ENCODE measurements around the gene MED13.

The MED13 gene

DNA sequence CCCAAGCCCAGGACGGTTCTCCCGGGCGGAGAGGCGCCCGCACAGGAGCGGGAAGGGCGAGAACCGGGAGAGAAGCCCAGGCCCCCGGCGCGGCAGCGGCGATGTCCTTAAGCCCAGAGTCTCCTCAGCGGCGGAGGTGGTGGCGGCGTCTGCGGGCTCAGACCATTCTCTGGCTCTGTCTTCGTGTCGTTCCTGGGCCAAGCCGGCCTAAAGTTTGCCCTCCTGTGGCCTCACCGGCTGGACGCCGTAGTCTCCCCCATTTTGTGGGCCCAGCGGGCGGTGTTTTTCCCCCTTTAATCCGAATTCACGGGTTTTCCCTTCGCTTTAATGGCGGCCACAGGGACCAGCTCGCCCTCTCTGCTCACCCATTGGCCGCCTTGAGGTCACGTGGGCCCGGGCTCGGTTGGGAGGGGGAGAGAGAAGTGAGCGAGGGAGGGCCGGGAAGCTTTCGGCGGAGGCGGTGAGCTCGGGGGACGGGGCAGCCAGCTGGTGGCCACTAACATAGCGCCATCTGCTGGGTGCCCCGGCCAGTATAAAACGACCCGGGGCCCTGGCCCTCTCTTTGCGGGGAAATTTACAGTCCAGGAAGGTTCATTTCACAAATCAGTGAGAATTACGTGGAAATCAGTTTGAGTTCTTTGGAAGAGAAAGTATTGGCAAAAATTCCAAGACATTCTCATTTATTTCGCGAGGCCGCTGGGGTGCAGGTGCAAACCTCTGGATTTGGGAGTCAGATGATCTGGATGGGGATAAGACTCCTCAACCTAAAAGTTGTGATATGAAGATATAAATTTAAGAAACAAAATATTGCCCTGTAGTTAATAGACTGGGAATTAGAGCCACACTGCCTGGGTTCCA is 762 bp upstream of the MED13 start:
- CTCF ChIA-PET = interaction anchor here (0.6 to 2.1 kb wide), 26 partner anchors 8 to 205 kb away, joined by 3 to 47 read pairs (median 4); partner anchors contain the start of gene INTS2
- POLR2A ChIA-PET = interaction anchor here (0.7 to 1.1 kb wide), 4 partner anchors 9 to 203 kb away, joined by 3 to 7 read pairs (median 4); partner anchors contain the start of gene BRIP1
- TF ChIP-seq, protein P1, sequence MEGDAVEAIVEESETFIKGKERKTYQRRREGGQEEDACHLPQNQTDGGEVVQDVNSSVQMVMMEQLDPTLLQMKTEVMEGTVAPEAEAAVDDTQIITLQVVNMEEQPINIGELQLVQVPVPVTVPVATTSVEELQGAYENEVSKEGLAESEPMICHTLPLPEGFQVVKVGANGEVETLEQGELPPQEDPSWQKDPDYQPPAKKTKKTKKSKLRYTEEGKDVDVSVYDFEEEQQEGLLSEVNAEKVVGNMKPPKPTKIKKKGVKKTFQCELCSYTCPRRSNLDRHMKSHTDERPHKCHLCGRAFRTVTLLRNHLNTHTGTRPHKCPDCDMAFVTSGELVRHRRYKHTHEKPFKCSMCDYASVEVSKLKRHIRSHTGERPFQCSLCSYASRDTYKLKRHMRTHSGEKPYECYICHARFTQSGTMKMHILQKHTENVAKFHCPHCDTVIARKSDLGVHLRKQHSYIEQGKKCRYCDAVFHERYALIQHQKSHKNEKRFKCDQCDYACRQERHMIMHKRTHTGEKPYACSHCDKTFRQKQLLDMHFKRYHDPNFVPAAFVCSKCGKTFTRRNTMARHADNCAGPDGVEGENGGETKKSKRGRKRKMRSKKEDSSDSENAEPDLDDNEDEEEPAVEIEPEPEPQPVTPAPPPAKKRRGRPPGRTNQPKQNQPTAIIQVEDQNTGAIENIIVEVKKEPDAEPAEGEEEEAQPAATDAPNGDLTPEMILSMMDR (IDR thresholded peaks at IDR 0.05; ENCODE audit: insufficient read depth, low read length, missing control alignments) = peak; percentile 86
- DNase-seq (ENCODE audit: low read depth, low spot score) = peak; percentile 79
- peak overlapping the region; percentile 95 for H3K4me3 ChIP-seq (ENCODE audit: low read depth, low read length)

- peak overlapping the region; percentile 95 for H3K4me3 ChIP-seq (ENCODE audit: low read depth, low read length)
- ChIA-PET POLR2A (no interaction called here), CTCF (interaction anchor here (1.0 to 2.1 kb wide), 3 partner anchors 11 to 45 kb away, joined by 3 to 6 read pairs (median 5); no protein-coding TSS in a partner anchor)
- DNase-seq (ENCODE audit: low read depth, low spot score) = no peak
- TF ChIP-seq, protein P1 (IDR thresholded peaks at IDR 0.05; ENCODE audit: insufficient read depth, low read length, missing control alignments) = no peak
These were observed 868 bp downstream of the MED13 start for GRCh38 chr17:62064029-62064790.

GRCh38 chr17:62062944-62063343 is 2.1 kb downstream of the MED13 start:
- TF ChIP-seq, protein P1 (IDR thresholded peaks at IDR 0.05; ENCODE audit: insufficient read depth, low read length, missing control alignments) = no peak
- ChIA-PET CTCF (no interaction called here), POLR2A (no interaction called here)
- no peak for DNase-seq (ENCODE audit: low read depth, low spot score)
- H3K4me3 ChIP-seq (ENCODE audit: low read depth, low read length) = peak overlapping the region; percentile 38

- no peak for DNase-seq (ENCODE audit: low read depth, low spot score)
- H3K4me3 ChIP-seq (ENCODE audit: low read depth, low read length) = peak overlapping the region; percentile 20
- POLR2A ChIA-PET = no interaction called here
- TF ChIP-seq, protein P1 (IDR thresholded peaks at IDR 0.05; ENCODE audit: insufficient read depth, low read length, missing control alignments) = no peak
- CTCF ChIA-PET = no interaction called here
These were observed 2.8 kb downstream of the MED13 start for GRCh38 chr17:62062302-62062701.

DNA sequence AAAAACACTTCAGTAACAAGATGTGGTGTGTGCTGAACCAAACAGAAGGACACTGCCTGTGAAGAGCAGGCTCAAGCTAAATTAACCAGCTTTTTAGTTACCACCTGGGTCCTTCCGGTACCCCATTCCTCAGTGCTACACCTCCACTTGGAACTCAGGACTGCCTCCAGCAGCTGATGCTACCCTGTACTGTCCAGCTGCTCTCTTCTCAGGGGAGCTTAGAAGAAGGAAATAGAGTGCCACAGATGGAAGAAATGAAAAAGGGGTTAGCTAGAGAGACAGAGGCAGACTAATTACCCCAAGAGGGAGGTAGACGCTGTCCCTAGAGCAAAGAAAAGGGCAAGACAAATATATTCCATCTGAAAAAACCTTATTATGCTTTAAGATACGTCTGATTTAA is 5.7 kb downstream of the MED13 start:
- TF ChIP-seq, protein P1 (IDR thresholded peaks at IDR 0.05; ENCODE audit: insufficient read depth, low read length, missing control alignments) = no peak
- ChIA-PET CTCF (interaction anchor here (0.8 to 1.1 kb wide), 2 partner anchors 50 to 647 kb away, joined by 3 to 5 read pairs; no protein-coding TSS in a partner anchor), POLR2A (no interaction called here)
- DNase-seq (ENCODE audit: low read depth, low spot score) = no peak
- no peak overlapping the region for H3K4me3 ChIP-seq (ENCODE audit: low read depth, low read length)

GRCh38 chr17:62058611-62059010 is 6.5 kb downstream of the MED13 start:
- no peak overlapping the region for H3K4me3 ChIP-seq (ENCODE audit: low read depth, low read length)
- POLR2A ChIA-PET = no interaction called here
- DNase-seq (ENCODE audit: low read depth, low spot score) = no peak
- CTCF ChIA-PET = interaction anchor here (1.1 kb wide), 1 partner anchor 51 kb away, joined by 5 read pairs; no protein-coding TSS in a partner anchor
- TF ChIP-seq, protein P1 (IDR thresholded peaks at IDR 0.05; ENCODE audit: insufficient read depth, low read length, missing control alignments) = no peak
